ENCODE results near the gene ZNF385D. TPM values are rescaled to one million over a fixed set of nuclear protein-coding genes. Genes with fewer than 3 reads are reported as not detected.

The ZNF385D gene
- total RNA-seq, 1 donor from 2014 or later = under 0.01 TPM

DNA sequence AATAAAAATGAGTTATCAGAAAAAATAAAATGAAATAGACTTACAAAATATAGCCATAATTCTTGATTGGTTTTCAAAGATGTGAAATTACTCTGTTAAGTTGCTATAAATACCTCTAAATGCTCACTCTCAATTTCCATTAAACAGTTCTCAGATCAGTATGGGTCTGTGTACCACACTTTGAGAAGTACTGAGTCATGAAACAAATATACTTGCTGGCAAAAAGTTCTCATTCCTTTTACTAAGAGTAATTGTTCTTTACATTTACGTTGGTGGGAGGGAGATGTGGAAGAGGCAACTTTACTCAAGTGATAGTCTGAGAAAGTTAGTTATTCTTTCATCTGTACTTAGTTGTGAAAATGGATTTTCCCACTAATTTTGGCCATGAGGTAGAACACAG lies 96.3 kb downstream of the ZNF385D start:
- TF ChIP-seq, protein P1, sequence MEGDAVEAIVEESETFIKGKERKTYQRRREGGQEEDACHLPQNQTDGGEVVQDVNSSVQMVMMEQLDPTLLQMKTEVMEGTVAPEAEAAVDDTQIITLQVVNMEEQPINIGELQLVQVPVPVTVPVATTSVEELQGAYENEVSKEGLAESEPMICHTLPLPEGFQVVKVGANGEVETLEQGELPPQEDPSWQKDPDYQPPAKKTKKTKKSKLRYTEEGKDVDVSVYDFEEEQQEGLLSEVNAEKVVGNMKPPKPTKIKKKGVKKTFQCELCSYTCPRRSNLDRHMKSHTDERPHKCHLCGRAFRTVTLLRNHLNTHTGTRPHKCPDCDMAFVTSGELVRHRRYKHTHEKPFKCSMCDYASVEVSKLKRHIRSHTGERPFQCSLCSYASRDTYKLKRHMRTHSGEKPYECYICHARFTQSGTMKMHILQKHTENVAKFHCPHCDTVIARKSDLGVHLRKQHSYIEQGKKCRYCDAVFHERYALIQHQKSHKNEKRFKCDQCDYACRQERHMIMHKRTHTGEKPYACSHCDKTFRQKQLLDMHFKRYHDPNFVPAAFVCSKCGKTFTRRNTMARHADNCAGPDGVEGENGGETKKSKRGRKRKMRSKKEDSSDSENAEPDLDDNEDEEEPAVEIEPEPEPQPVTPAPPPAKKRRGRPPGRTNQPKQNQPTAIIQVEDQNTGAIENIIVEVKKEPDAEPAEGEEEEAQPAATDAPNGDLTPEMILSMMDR (IDR thresholded peaks at IDR 0.05; ENCODE audit: insufficient read depth, low read length, severe bottlenecking) = no peak
- no peak for FAIRE-seq
- Histone ChIP-seq H3K36me3 (ENCODE audit: control insufficient read depth, insufficient read depth, low read length) (no peaks in the 10 kb centered on the region), H3K4me3 (ENCODE audit: low read depth, low read length) (no peak overlapping the region), H3K27me3 (ENCODE audit: control insufficient read depth, insufficient read depth, low read length) (no peaks in the 10 kb centered on the region)
- DNase-seq (ENCODE audit: low read depth) = peak; percentile 77

GRCh38 chr3:21654241-21654640 lies 96.8 kb downstream of the ZNF385D start:
- peak; percentile 63 for DNase-seq (ENCODE audit: low read depth)
- TF ChIP-seq, protein P1 (IDR thresholded peaks at IDR 0.05; ENCODE audit: insufficient read depth, low read length, severe bottlenecking) = no peak
- FAIRE-seq = no peak
- H3K36me3 ChIP-seq (ENCODE audit: control insufficient read depth, insufficient read depth, low read length) = no peaks in the 10 kb centered on the region
- H3K27me3 ChIP-seq (ENCODE audit: control insufficient read depth, insufficient read depth, low read length) = no peaks in the 10 kb centered on the region
- no peak overlapping the region for H3K4me3 ChIP-seq (ENCODE audit: low read depth, low read length)

DNA sequence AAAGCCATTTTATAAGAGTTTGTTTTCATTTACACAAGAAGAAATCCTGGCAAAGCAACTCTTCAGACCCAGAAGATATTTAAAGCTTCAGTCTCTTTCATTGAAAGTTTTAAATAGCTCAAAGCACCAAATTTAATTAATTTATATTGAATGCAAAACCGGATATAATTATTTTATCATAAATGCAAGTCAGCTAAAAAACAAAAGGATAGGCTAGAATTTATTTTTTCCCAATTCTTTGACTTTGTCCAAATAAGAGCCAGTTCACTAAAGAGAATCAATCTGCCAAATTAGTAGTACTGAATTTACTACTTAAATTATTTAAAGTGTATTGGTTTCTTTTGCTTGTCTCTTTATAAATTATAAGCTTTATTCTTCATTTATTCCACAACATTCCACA lies 101.5 kb downstream of the ZNF385D start:
- TF ChIP-seq, protein P1 (IDR thresholded peaks at IDR 0.05; ENCODE audit: insufficient read depth, low read length, severe bottlenecking) = no peak
- FAIRE-seq (no peak), DNase-seq (ENCODE audit: low read depth) (no peak)
- Histone ChIP-seq H3K4me3 (ENCODE audit: low read depth, low read length) (no peak overlapping the region), H3K36me3 (ENCODE audit: control insufficient read depth, insufficient read depth, low read length) (no peaks in the 10 kb centered on the region), H3K27me3 (ENCODE audit: control insufficient read depth, insufficient read depth, low read length) (no peaks in the 10 kb centered on the region)

GRCh38 chr3:21647961-21648360 lies 103.0 kb downstream of the ZNF385D start:
- H3K4me3 ChIP-seq (ENCODE audit: low read depth, low read length) = no peak overlapping the region
- FAIRE-seq (no peak), DNase-seq (ENCODE audit: low read depth) (no peak)
- no peaks in the 10 kb centered on the region for H3K27me3 ChIP-seq (ENCODE audit: control insufficient read depth, insufficient read depth, low read length)
- TF ChIP-seq, protein P1 (IDR thresholded peaks at IDR 0.05; ENCODE audit: insufficient read depth, low read length, severe bottlenecking) = no peak
- no peaks in the 10 kb centered on the region for H3K36me3 ChIP-seq (ENCODE audit: control insufficient read depth, insufficient read depth, low read length)

DNA sequence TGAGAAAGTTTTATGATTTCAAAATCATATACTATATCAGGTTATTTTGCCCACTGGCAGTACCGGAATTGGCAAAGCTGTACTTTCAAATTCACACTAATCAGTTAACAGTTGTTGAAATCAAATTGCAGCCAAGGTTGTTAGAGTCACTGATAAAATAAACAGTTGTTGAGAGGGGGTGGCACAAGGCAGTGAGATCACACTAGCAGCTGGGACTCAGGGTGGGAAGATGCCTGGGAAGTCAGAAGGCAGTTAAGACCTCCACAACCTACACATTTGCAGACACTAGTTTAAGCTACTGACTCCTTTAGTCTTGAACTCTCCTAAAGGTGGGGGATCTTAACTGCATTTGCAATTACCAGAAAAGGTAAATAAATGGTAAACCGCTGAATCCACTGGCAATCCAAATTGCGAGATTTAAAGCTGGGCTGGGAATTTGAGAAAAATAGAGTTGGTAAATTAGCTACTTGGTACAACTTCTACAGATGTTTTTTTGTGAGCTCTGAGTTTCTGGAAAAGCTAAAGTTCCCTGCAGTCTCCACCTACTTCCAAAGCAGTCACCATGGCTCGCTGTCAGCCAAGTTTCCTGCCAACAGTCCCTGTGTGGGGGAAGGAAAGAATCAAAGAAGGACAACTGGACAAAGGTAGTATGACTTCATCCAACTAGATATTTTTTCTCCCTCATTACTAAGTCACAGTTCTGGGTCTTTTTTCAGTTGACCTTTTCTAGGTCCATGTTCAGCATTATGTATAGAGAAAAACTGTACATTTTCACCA lies 105.7 kb downstream of the ZNF385D start:
- DNase-seq (ENCODE audit: low read depth) = peak; percentile 5
- FAIRE-seq = no peak
- Histone ChIP-seq H3K36me3 (ENCODE audit: control insufficient read depth, insufficient read depth, low read length) (no peaks in the 10 kb centered on the region), H3K4me3 (ENCODE audit: low read depth, low read length) (no peak overlapping the region), H3K27me3 (ENCODE audit: control insufficient read depth, insufficient read depth, low read length) (no peaks in the 10 kb centered on the region)
- TF ChIP-seq, protein P1 (IDR thresholded peaks at IDR 0.05; ENCODE audit: insufficient read depth, low read length, severe bottlenecking) = no peak

- DNase-seq (ENCODE audit: low read depth) (no peak), FAIRE-seq (no peak)
- Histone ChIP-seq H3K36me3 (ENCODE audit: control insufficient read depth, insufficient read depth, low read length) (no peaks in the 10 kb centered on the region), H3K4me3 (ENCODE audit: low read depth, low read length) (no peak overlapping the region), H3K27me3 (ENCODE audit: control insufficient read depth, insufficient read depth, low read length) (no peaks in the 10 kb centered on the region)
- TF ChIP-seq, protein P1 (IDR thresholded peaks at IDR 0.05; ENCODE audit: insufficient read depth, low read length, severe bottlenecking) = no peak
These were observed 106.7 kb downstream of the ZNF385D start for GRCh38 chr3:21644268-21644667.

Data from bronchial epithelial cell (primary cell).